ENCODE measurements around the gene PHACTR4. TPM values are rescaled to one million over a fixed set of nuclear protein-coding genes. Genes with fewer than 3 reads are reported as not detected.

The PHACTR4 gene
- total RNA-seq = 6.3 and 9.0 TPM in 2 replicates

DNA sequence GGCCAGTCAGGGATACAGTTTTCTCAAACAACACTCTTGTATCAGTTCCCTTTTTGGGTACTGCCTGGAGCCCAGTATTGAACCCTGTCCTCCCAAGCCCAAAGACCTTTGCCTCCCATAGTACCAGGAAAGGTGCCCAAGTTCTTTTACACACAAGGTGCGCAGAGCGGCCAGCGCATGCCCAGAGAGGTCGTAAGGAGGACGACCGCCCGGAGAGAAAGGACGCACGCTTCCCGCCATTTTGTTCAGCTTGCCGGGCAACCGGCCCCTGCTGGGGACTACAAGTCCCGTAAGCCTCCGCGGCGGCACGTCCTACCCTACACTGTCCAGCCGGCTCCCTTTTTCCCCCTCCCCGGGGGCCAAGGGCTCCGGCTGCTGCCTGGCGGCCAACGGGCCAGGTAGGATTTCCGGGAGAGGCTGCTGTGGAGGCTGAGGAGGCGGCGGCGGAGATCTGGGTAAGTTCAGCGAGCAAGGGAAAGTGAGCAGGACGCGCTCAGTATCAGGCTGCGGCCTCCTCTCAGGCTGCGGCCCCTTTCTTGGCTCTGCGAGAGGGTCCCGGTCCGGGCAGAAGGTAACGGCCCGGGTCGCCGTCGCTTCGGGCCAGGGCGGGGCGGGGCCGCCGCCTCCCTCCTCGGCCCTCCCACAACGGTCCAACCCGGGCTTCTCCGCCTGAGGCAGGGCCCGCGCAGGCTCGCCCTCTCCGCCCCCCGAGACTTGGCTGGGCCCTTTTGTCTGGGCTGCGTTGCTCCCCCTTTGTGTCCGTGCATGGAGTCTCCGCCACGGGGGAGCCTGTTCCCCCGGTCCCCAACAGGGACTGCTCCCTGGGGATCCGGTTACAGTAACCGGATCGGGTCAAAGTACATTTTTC lies at the start of gene PHACTR4:
PHACTR4 (plus strand) TSS at position 370 of the 868 bp plus-strand sequence. CDS start 37,708 bp downstream, outside the sequence.

DNA sequence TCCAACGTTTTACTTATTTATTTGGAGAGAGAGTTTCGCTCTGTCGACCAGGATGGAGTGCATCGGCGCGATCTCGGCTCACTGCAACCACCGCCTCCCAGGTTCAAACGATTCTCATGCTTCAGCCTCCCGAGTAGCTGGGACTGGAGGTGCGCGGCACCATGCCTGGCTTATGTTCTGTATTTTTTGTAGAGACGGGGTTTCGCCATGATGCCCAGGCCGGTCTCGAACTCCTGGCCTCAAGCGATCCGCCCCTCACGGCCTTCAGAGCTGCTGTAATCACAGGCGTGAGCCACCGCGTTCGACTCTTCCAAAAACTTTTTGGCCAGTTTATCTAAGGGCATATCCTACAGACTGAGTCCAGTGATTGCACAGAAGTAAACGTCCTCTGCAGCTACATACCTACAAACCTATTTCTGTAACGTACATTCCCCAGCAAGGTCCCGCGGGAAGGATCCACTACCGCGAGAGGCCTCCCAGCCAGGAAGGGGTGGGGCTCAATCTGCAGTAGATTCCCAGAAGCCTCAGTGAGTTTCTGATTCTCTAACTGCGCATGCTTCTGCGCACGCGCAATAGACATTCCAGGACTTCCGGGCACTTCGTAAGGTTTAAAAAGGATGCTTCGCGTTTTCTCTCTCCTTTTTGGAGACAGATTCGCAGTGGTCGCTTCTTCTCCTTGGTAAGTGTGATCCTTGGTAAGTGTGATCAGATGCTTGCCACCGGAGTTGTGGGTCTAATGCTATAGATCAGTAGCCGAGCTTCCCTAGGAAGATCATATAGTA lies 136.1 kb downstream of the PHACTR4 start, which contains the start of gene RCC1:
RCC1 (plus strand) TSS at position 638 of the 782 bp plus-strand sequence. CDS start 23,824 bp downstream, outside the sequence.

Other genes with a start within 250 kb of the PHACTR4 start
- gene PTAFR, start 193.1 kb upstream of the PHACTR4 start, total RNA-seq = not detected in 2 replicates
- 62.6 and 68.3 TPM in 2 replicates for gene DNAJC8, start 136.7 kb upstream of the PHACTR4 start, total RNA-seq
- 238 and 279 TPM in 2 replicates for gene ATP5IF1, start 133.6 kb upstream of the PHACTR4 start, total RNA-seq
- 9.0 and 13.3 TPM in 2 replicates for gene SESN2, start 110.2 kb upstream of the PHACTR4 start, total RNA-seq
- 19.6 and 21.3 TPM in 2 replicates for gene MED18, start 40.7 kb upstream of the PHACTR4 start, total RNA-seq
- 21.8 and 26.3 TPM in 2 replicates for gene RCC1, start 136.3 kb downstream of the PHACTR4 start, total RNA-seq
- gene TRNAU1AP, start 183.3 kb downstream of the PHACTR4 start, total RNA-seq = 20.3 and 21.1 TPM in 2 replicates
- 0.93 and 1.7 TPM in 2 replicates for gene RAB42, start 222.5 kb downstream of the PHACTR4 start, total RNA-seq